ENCODE measurements around the gene VWA5B1.

DNA sequence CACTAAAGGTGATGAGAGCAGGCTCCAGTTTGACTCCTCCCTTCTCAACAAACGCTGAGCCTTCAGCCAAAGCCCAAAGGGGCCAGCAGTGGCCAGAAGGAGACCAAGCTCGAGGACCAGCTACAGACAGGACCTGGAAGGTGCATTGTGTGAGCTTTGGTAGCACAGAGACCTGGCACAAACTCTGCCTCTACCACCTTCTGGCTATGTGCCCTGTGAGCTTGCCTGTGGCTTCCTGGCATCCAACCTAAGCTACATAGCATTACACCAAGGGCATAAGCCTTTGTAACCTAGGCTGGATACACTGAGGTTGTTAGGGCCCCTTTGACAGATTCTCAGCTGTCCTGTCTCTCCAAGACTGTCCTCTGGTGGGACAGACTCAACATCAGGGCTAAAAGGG lies 6.6 kb upstream of the VWA5B1 start:
- TF ChIP-seq, protein P1, sequence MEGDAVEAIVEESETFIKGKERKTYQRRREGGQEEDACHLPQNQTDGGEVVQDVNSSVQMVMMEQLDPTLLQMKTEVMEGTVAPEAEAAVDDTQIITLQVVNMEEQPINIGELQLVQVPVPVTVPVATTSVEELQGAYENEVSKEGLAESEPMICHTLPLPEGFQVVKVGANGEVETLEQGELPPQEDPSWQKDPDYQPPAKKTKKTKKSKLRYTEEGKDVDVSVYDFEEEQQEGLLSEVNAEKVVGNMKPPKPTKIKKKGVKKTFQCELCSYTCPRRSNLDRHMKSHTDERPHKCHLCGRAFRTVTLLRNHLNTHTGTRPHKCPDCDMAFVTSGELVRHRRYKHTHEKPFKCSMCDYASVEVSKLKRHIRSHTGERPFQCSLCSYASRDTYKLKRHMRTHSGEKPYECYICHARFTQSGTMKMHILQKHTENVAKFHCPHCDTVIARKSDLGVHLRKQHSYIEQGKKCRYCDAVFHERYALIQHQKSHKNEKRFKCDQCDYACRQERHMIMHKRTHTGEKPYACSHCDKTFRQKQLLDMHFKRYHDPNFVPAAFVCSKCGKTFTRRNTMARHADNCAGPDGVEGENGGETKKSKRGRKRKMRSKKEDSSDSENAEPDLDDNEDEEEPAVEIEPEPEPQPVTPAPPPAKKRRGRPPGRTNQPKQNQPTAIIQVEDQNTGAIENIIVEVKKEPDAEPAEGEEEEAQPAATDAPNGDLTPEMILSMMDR (IDR thresholded peaks at IDR 0.05): no peak
- TF ChIP-seq POLR2A (IDR thresholded peaks at IDR 0.05): no peak
- TF ChIP-seq POLR2AphosphoS5 (IDR thresholded peaks at IDR 0.05): no peak

All from prostate gland (tissue), 2 donors.